Parathyroid adenoma (tissue), 2 donors: ENCODE data around the gene S100A14.

ENCODE experiments used
- H2AFZ ChIP-seq: fragments of 300-600 bp; sonication (generic); one replicate; pipeline ENCODE4 v1.7.0; 2017; ENCODE audit warnings: antibody characterized with exemption, mild to moderate bottlenecking
- H3K27ac ChIP-seq: fragments of 300-600 bp; sonication (generic); one replicate; pipeline ENCODE4 v1.7.0; 2017
- H3K27me3 ChIP-seq: fragments of 300-600 bp; sonication (generic); one replicate; pipeline ENCODE4 v1.7.0; 2017; ENCODE audit warnings: low read length; ENCODE audit not compliant: control insufficient read depth, insufficient read depth
- H3K36me3 ChIP-seq: fragments of 300-600 bp; sonication (generic); one replicate; pipeline ENCODE4 v1.7.0; 2017; ENCODE audit warnings: low read length; ENCODE audit not compliant: control insufficient read depth, insufficient read depth
- H3K4me1 ChIP-seq: fragments of 300-600 bp; sonication (generic); one replicate; pipeline ENCODE4 v1.7.0; 2017; ENCODE audit warnings: control low read depth
- H3K4me2 ChIP-seq: fragments of 300-600 bp; sonication (generic); one replicate; pipeline ENCODE4 v1.7.0; 2017; ENCODE audit warnings: low read length
- H3K4me3 ChIP-seq: fragments of 300-600 bp; sonication (generic); one replicate; pipeline ENCODE4 v1.7.0; 2017; ENCODE audit warnings: low read depth, low read length
- H3K79me2 ChIP-seq: fragments of 300-600 bp; sonication (generic); one replicate; pipeline ENCODE4 v1.7.0; 2017; ENCODE audit warnings: control low read depth
- H3K9ac ChIP-seq: fragments of 300-600 bp; sonication (generic); one replicate; pipeline ENCODE4 v1.7.0; 2017; ENCODE audit warnings: mild to moderate bottlenecking
- H3K9me3 ChIP-seq: fragments of 300-600 bp; sonication (generic); one replicate; pipeline ENCODE4 v1.7.0; 2017; ENCODE audit warnings: low read length; ENCODE audit not compliant: control insufficient read depth
- TF ChIP-seq, protein P1 (sequence below): fragments of 300-600 bp; sonication (generic); IDR thresholded peaks from one replicate; pipeline ENCODE4 v1.7.0; 2017; ENCODE audit warnings: antibody characterized with exemption, mild to moderate bottlenecking
- donor health status: primary hyperparathyroidism.

S100A14 gene

DNA sequence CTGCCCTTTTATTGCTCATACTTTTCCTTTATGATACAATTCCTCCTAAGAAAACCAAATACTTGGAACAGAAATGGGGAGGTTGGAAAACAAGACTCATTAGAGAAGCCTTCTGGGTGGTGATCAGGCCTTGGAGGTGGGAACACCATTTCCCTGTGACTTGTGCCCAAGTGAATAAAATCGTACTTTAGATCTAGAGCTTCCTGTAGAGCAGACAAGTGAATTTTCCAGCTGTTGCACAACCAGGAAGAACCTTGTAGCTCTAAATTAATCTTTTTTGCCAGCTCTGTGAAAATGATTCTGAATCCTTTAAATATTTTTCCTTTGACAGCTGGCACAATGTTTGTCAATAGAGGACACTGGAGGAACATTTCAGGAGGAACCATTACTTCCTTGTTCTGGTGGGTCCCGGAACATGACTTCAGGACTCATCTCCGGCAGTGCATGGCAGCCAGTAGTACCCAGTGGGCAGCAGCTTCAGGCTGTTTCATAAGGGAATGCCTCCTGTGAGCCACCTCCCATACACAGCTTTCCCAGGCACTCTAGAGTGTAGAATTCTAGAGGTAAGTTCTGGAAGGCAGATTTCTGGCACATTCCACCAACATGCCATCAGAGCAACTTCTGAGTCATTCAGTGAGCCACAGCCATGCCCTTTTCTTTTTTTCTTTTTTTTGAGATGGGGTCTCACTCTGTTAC is 36.8 kb upstream of the S100A14 start:
- Histone ChIP-seq H2AFZ (peak overlapping the region; percentile 41), H3K9me3 (no peaks in the 10 kb centered on the region), H3K4me1 (peaks cover 5% of the 10 kb centered on the region), H3K79me2 (no peaks in the 10 kb centered on the region), H3K9ac (no peak overlapping the region), H3K27me3 (no peaks in the 10 kb centered on the region), H3K27ac (no peak overlapping the region), H3K4me3 (no peak overlapping the region), H3K36me3 (no peaks in the 10 kb centered on the region), H3K4me2 (no peak overlapping the region)
- TF ChIP-seq, protein P1, sequence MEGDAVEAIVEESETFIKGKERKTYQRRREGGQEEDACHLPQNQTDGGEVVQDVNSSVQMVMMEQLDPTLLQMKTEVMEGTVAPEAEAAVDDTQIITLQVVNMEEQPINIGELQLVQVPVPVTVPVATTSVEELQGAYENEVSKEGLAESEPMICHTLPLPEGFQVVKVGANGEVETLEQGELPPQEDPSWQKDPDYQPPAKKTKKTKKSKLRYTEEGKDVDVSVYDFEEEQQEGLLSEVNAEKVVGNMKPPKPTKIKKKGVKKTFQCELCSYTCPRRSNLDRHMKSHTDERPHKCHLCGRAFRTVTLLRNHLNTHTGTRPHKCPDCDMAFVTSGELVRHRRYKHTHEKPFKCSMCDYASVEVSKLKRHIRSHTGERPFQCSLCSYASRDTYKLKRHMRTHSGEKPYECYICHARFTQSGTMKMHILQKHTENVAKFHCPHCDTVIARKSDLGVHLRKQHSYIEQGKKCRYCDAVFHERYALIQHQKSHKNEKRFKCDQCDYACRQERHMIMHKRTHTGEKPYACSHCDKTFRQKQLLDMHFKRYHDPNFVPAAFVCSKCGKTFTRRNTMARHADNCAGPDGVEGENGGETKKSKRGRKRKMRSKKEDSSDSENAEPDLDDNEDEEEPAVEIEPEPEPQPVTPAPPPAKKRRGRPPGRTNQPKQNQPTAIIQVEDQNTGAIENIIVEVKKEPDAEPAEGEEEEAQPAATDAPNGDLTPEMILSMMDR, result no peak

GRCh38 chr1:153651771-153652170 is 35.6 kb upstream of the S100A14 start:
- Histone ChIP-seq H3K9ac (no peak overlapping the region), H3K4me1 (peaks cover 5% of the 10 kb centered on the region), H3K4me3 (no peak overlapping the region), H3K27me3 (no peaks in the 10 kb centered on the region), H3K9me3 (no peaks in the 10 kb centered on the region), H3K27ac (no peak overlapping the region), H3K79me2 (no peaks in the 10 kb centered on the region), H3K4me2 (no peak overlapping the region), H2AFZ (no peak overlapping the region), H3K36me3 (no peaks in the 10 kb centered on the region)
- TF ChIP-seq, protein P1, result no peak

DNA sequence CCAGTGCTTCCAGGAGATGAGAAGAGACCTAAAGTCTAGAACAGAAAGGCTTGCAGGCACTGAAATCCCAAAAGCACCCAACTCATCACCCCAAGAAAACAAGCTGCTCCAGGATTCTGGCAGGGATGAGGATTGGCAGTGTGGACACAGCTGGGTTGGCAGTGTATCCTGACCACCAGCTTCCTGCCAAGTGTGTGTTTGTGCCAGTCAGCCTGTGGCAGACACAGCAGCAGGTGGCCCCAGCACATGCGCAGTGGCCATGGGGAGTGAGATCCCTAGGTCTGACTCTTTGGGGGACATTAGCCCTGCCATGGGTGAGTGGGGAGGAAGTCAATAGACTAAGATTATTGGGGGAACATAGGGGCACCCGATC is 33.7 kb upstream of the S100A14 start:
- H3K9ac ChIP-seq, result no peak overlapping the region
- no peaks in the 10 kb centered on the region for H3K9me3 ChIP-seq
- TF ChIP-seq, protein P1, result no peak
- no peak overlapping the region for H3K4me3 ChIP-seq
- H3K27me3 ChIP-seq, result no peaks in the 10 kb centered on the region
- H3K79me2 ChIP-seq, result no peaks in the 10 kb centered on the region
- no peak overlapping the region for H3K4me2 ChIP-seq
- no peaks in the 10 kb centered on the region for H3K36me3 ChIP-seq
- H2AFZ ChIP-seq, result peak overlapping the region; percentile 46
- H3K27ac ChIP-seq, result peak overlapping the region; percentile 21
- H3K4me1 ChIP-seq, result peaks cover 5% of the 10 kb centered on the region

DNA sequence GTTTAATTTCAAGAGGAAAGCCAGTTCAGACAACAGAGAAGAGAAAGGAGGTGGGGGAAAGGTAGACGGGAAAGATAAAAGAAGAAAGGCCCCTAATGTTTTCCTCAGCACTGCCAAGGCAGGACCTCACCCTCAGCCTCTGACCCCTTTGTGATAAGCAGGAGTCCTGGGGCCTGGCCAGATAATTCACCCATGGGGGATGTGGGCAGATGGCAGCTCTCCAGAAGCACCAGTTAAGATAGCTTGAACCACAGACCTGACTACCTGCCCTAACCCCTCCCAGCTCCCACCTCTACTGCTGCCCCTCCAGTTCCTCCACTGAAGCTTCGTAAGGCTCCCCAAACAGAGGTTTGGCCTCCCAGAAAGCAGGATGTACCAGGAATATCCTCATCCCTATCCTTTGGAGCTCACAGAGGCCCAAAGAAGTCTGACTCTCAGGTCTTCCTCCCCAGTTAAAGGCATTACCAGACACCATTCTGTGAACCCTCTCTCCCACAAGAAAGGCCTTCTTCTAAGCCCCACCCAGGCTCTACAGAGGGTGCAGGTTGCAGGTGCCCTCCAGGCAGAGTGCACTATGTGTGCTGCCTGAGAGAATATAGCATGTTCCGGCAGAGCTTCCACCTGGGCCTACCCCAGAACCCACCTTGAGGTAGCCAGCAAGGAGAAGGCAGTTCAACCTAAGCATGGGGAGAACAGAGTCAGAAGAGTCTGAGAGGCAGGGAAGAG is 33.2 kb upstream of the S100A14 start:
- Histone ChIP-seq H3K9me3 (no peaks in the 10 kb centered on the region), H3K27ac (peak overlapping the region; percentile 21), H3K4me1 (peaks cover 5% of the 10 kb centered on the region), H3K4me2 (no peak overlapping the region), H3K36me3 (no peaks in the 10 kb centered on the region), H2AFZ (peak overlapping the region; percentile 46), H3K79me2 (no peaks in the 10 kb centered on the region), H3K9ac (no peak overlapping the region), H3K4me3 (no peak overlapping the region), H3K27me3 (no peaks in the 10 kb centered on the region)
- TF ChIP-seq, protein P1, result no peak
